ENCODE results near the gene HEBP2.

The HEBP2 gene

GRCh38 chr6:138446821-138447220, 42.8 kb downstream of the HEBP2 start:
- in situ Hi-C loops (cut with MboI; ENCODE audit: low sequenced_read_pairs) = loop anchor here (25.0 kb wide), 1 partner anchor 315 kb away; the partner anchor contains the start of gene CCDC28A

GRCh38 chr6:138450445-138450844, 46.4 kb downstream of the HEBP2 start:
- in situ Hi-C loops (cut with MboI; ENCODE audit: low sequenced_read_pairs) = no loop called here

- in situ Hi-C loops (cut with MboI; ENCODE audit: low sequenced_read_pairs) = no loop called here
Observed at GRCh38 chr6:138451043-138451442, 47.0 kb downstream of the HEBP2 start.

- in situ Hi-C loops (cut with MboI; ENCODE audit: low sequenced_read_pairs) = no loop called here
Observed at GRCh38 chr6:138454981-138455706, 51.1 kb downstream of the HEBP2 start.

GRCh38 chr6:138455746-138456400, 51.9 kb downstream of the HEBP2 start:
- in situ Hi-C loops (cut with MboI; ENCODE audit: low sequenced_read_pairs) = no loop called here

GRCh38 chr6:138456401-138456790, 52.4 kb downstream of the HEBP2 start:
- in situ Hi-C loops (cut with MboI; ENCODE audit: low sequenced_read_pairs) = no loop called here

GRCh38 chr6:138461647-138462046, 57.6 kb downstream of the HEBP2 start:
- in situ Hi-C loops (cut with MboI; ENCODE audit: low sequenced_read_pairs) = no loop called here

GRCh38 chr6:138464085-138464484, 60.1 kb downstream of the HEBP2 start:
- in situ Hi-C loops (cut with MboI; ENCODE audit: low sequenced_read_pairs) = no loop called here

- in situ Hi-C loops (cut with MboI; ENCODE audit: low sequenced_read_pairs) = no loop called here
Observed at GRCh38 chr6:138465007-138465645, 61.1 kb downstream of the HEBP2 start.

GRCh38 chr6:138467901-138468300, 63.9 kb downstream of the HEBP2 start:
- in situ Hi-C loops (cut with MboI; ENCODE audit: low sequenced_read_pairs) = no loop called here

GRCh38 chr6:138468320-138469015, 64.4 kb downstream of the HEBP2 start:
- in situ Hi-C loops (cut with MboI; ENCODE audit: low sequenced_read_pairs) = no loop called here
